Lung (tissue), 12 donors: Measurements from ENCODE around the gene C11orf71. TPM values are rescaled to one million over a fixed set of nuclear protein-coding genes. Genes with fewer than 3 reads are reported as not detected.

Source experiments
- ATAC-seq: fragments of 200-7000 bp; cut with Tn5 transposase; one replicate; pipeline ENCODE4 v1.9.1; 2020; ENCODE audit warnings: moderate number of reproducible peaks; ENCODE audit not compliant: insufficient read depth, low FRiP score
- DNase-seq, 3 donors: peaks; one replicate each; pipeline ENCODE4 v3.0.0-alpha.2; 2013 to 2017
- H3K27ac ChIP-seq, 2 donors: one replicate each; pipeline ENCODE4 v1.5.1; 2013; ENCODE audit warnings: mild to moderate bottlenecking in 2 of 2, moderate library complexity in 2 of 2, control low read depth in 1 of 2, inconsistent platforms in 1 of 2, low read depth in 1 of 2, low read length in 1 of 2
- H3K27me3 ChIP-seq, 3 donors: one replicate each; pipeline ENCODE4 v1.5.1; 2013; ENCODE audit warnings: low read length in 2 of 3; ENCODE audit not compliant: control insufficient read depth in 3 of 3, insufficient read depth in 3 of 3
- H3K36me3 ChIP-seq, 4 donors: one replicate each; pipeline ENCODE4 v1.5.1; 2013; ENCODE audit warnings: low read length in 4 of 4, mild to moderate bottlenecking in 1 of 4, moderate library complexity in 1 of 4; ENCODE audit not compliant: control insufficient read depth in 4 of 4, insufficient read depth in 4 of 4
- H3K4me1 ChIP-seq, 5 donors: one replicate each; pipeline ENCODE4 v1.5.1; 2013; ENCODE audit warnings: low read length in 5 of 5, mild to moderate bottlenecking in 2 of 5, moderate library complexity in 1 of 5; ENCODE audit not compliant: control insufficient read depth in 5 of 5, insufficient read depth in 5 of 5
- H3K4me3 ChIP-seq: one replicate; pipeline ENCODE4 v1.5.1; 2013; ENCODE audit warnings: mild to moderate bottlenecking, control low read depth, moderate library complexity
- H3K9ac ChIP-seq, 2 donors: one replicate each; pipeline ENCODE4 v1.5.1; 2013; ENCODE audit warnings: low read length in 2 of 2, control low read depth in 1 of 2; ENCODE audit not compliant: insufficient read depth in 1 of 2
- H3K9me3 ChIP-seq, 4 donors: one replicate each; pipeline ENCODE4 v1.5.1; 2013; ENCODE audit warnings: low read length in 3 of 4, mild to moderate bottlenecking in 1 of 4, moderate library complexity in 1 of 4; ENCODE audit not compliant: control insufficient read depth in 4 of 4, insufficient read depth in 3 of 4
- CTCF ChIP-seq: IDR thresholded peaks from 2 replicates; pipeline ENCODE4 v1.5.1; 2012; ENCODE audit warnings: mild to moderate bottlenecking; ENCODE audit errors: control extremely low read depth, extremely low read depth
- WGBS, 2 donors: extraction: QIAGEN DNeasy Blood & Tissue Kit; methylation state at CpG; one replicate each; pipeline ENCODE4 v1.1.7; 2013; 5-methylcytosine and 5-hydroxymethylcytosine counted together
- polyA plus RNA-seq, 2 donors: library from polyadenylated mRNA; stranded (reverse); fragments of 200-250 nt; gene quantifications; one replicate each; pipeline ENCODE4 v1.2.1, GENCODE V29; 2013
- total RNA-seq, 2 donors: library from RNA; depleted of rRNA in 1 of 2; stranded (reverse); fragments of >200 nt in 1 of 2; gene quantifications; one replicate each; pipeline ENCODE4 v1.2.1, GENCODE V29; 2014 to 2021
- donor health status: control.
- donor health status: control.
- donor health status: Bipolar disorder and iron deficiency.
- donor health status: healthy.
- donor health status: DM: yes; HTN: yes; CAD: no.

The C11orf71 gene
- total and polyA plus RNA-seq, 4 donors, result 10.1 to 14.4 (median 11.2) TPM

GRCh38 chr11:114368918-114369680, 31.2 kb downstream of the C11orf71 start:
- WGBS, 2 donors, result 76 to 87% methylated on average over 5 of the region's 5 CpGs
- TF ChIP-seq CTCF, result no peak
- ATAC-seq, result no peak

GRCh38 chr11:114367244-114367957, 32.9 kb downstream of the C11orf71 start:
- WGBS, 2 donors, result 84 to 88% methylated on average over 9 of the region's 9 CpGs
- no peak overlapping the region for H3K27ac ChIP-seq
- TF ChIP-seq CTCF, result no peak
- no peaks in the 10 kb centered on the region for H3K4me1 ChIP-seq
- no peak overlapping the region for H3K9ac ChIP-seq
- no peak overlapping the region for H3K4me3 ChIP-seq
- H3K36me3 ChIP-seq, result no peaks in the 10 kb centered on the region
- no peaks in the 10 kb centered on the region for H3K27me3 ChIP-seq
- DNase-seq (no peak), ATAC-seq (no peak)
- H3K9me3 ChIP-seq, result no peaks in the 10 kb centered on the region

More at GRCh38 chr11:114368918-114369680, 31.2 kb downstream of the C11orf71 start:
- Histone ChIP-seq H3K9ac (no peak overlapping the region), H3K36me3 (no peaks in the 10 kb centered on the region), H3K4me1 (no peaks in the 10 kb centered on the region), H3K4me3 (no peak overlapping the region), H3K9me3 (no peaks in the 10 kb centered on the region), H3K27ac (no peak overlapping the region), H3K27me3 (no peaks in the 10 kb centered on the region)
- no peak for DNase-seq

GRCh38 chr11:114366331-114367243, 33.7 kb downstream of the C11orf71 start:
- Histone ChIP-seq H3K9ac (no peak overlapping the region), H3K36me3 (no peaks in the 10 kb centered on the region), H3K27me3 (no peaks in the 10 kb centered on the region), H3K9me3 (no peaks in the 10 kb centered on the region), H3K4me3 (no peak overlapping the region), H3K4me1 (no peaks in the 10 kb centered on the region), H3K27ac (no peak overlapping the region)
- ATAC-seq (no peak), DNase-seq (peak in 1 of 3 donors; percentile 4)
- 83 to 85% methylated on average over 13 of the region's 13 CpGs for WGBS, 2 donors
- TF ChIP-seq CTCF, result no peak
